ENCODE results near the gene SLAMF1.
A peak's percentile ranks its signal among the peaks of the same experiment; 100 is the strongest.
"Not testable (repeated sequence)": the region's sequence is repeated elsewhere in the genome, so short reads cannot be mapped to it uniquely, and the experiment has no call there.

Gene SLAMF1

GRCh38 chr1:160576390-160576789, 70.5 kb downstream of the SLAMF1 start:
- DNase-seq (ENCODE audit: insufficient read length, low spot score), result no peak
- TF ChIP-seq TAF1 (IDR thresholded peaks at IDR 0.05; ENCODE audit: low read depth, low read length) (no peak), POU2F2 (IDR thresholded peaks at IDR 0.05; ENCODE audit: low read depth, low read length) (no peak), PAX5 (IDR thresholded peaks at IDR 0.05; ENCODE audit: insufficient read depth, low read length, severe bottlenecking) (no peak), POLR2AphosphoS5 (IDR thresholded peaks at IDR 0.05; ENCODE audit: low read depth, low read length) (no peak), POLR2A (IDR thresholded peaks at IDR 0.05; ENCODE audit: low read depth, low read length) (no peak), SPI1 (IDR thresholded peaks at IDR 0.05; ENCODE audit: low read depth, low read length) (no peak)
- FAIRE-seq, result peak; percentile 92

GRCh38 chr1:160575112-160575664, 71.7 kb downstream of the SLAMF1 start:
- no peak for TF ChIP-seq POLR2AphosphoS5 (IDR thresholded peaks at IDR 0.05; ENCODE audit: low read depth, low read length)
- TF ChIP-seq SPI1 (IDR thresholded peaks at IDR 0.05; ENCODE audit: low read depth, low read length), result peak; percentile 28; the same call in 1 of the 2 replicates
- no peak for TF ChIP-seq TAF1 (IDR thresholded peaks at IDR 0.05; ENCODE audit: low read depth, low read length)
- TF ChIP-seq POU2F2 (IDR thresholded peaks at IDR 0.05; ENCODE audit: low read depth, low read length), result no peak
- 0 out of 2 replicates have a peak, but pooled peaks have one; percentile 53 for TF ChIP-seq POLR2A (IDR thresholded peaks at IDR 0.05; ENCODE audit: low read depth, low read length)
- TF ChIP-seq PAX5 (IDR thresholded peaks at IDR 0.05; ENCODE audit: insufficient read depth, low read length, severe bottlenecking), result no peak
- DNase-seq (ENCODE audit: insufficient read length, low spot score) (no peak), FAIRE-seq (peak; percentile 94)

- TF ChIP-seq POLR2AphosphoS5 (IDR thresholded peaks at IDR 0.05; ENCODE audit: low read depth, low read length) (no peak), PAX5 (IDR thresholded peaks at IDR 0.05; ENCODE audit: insufficient read depth, low read length, severe bottlenecking) (no peak), POU2F2 (IDR thresholded peaks at IDR 0.05; ENCODE audit: low read depth, low read length) (no peak), POLR2A (IDR thresholded peaks at IDR 0.05; ENCODE audit: low read depth, low read length) (no peak)
- DNase-seq (ENCODE audit: insufficient read length, low spot score), result no peak
- no peak for FAIRE-seq
These were observed 76.0 kb downstream of the SLAMF1 start for GRCh38 chr1:160570840-160571239.

- FAIRE-seq, result peak; percentile 91
These were observed 77.0 kb downstream of the SLAMF1 start for GRCh38 chr1:160569806-160570205.

GRCh38 chr1:160567858-160568682, 78.8 kb downstream of the SLAMF1 start:
- no peak for DNase-seq (ENCODE audit: insufficient read length, low spot score)
- FAIRE-seq, result peak; percentile 99

More at GRCh38 chr1:160569806-160570205, 77.0 kb downstream of the SLAMF1 start:
- TF ChIP-seq POLR2A (IDR thresholded peaks at IDR 0.05; ENCODE audit: low read depth, low read length) (no peak), PAX5 (IDR thresholded peaks at IDR 0.05; ENCODE audit: insufficient read depth, low read length, severe bottlenecking) (no peak), TAF1 (IDR thresholded peaks at IDR 0.05; ENCODE audit: low read depth, low read length) (no peak), POU2F2 (IDR thresholded peaks at IDR 0.05; ENCODE audit: low read depth, low read length) (no peak), POLR2AphosphoS5 (IDR thresholded peaks at IDR 0.05; ENCODE audit: low read depth, low read length) (no peak), SPI1 (IDR thresholded peaks at IDR 0.05; ENCODE audit: low read depth, low read length) (no peak)
- no peak for DNase-seq (ENCODE audit: insufficient read length, low spot score)

GRCh38 chr1:160567341-160567740, 79.5 kb downstream of the SLAMF1 start:
- FAIRE-seq, result peak; percentile 67
- TF ChIP-seq POLR2AphosphoS5 (IDR thresholded peaks at IDR 0.05; ENCODE audit: low read depth, low read length) (no peak), POLR2A (IDR thresholded peaks at IDR 0.05; ENCODE audit: low read depth, low read length) (no peak), SPI1 (IDR thresholded peaks at IDR 0.05; ENCODE audit: low read depth, low read length) (no peak), PAX5 (IDR thresholded peaks at IDR 0.05; ENCODE audit: insufficient read depth, low read length, severe bottlenecking) (no peak), TAF1 (IDR thresholded peaks at IDR 0.05; ENCODE audit: low read depth, low read length) (no peak), POU2F2 (IDR thresholded peaks at IDR 0.05; ENCODE audit: low read depth, low read length) (no peak)
- no peak for DNase-seq (ENCODE audit: insufficient read length, low spot score)

More at GRCh38 chr1:160567858-160568682, 78.8 kb downstream of the SLAMF1 start:
- TF ChIP-seq SPI1 (IDR thresholded peaks at IDR 0.05; ENCODE audit: low read depth, low read length) (no peak), POU2F2 (IDR thresholded peaks at IDR 0.05; ENCODE audit: low read depth, low read length) (no peak; the same call in 1 of the 2 replicates), PAX5 (IDR thresholded peaks at IDR 0.05; ENCODE audit: insufficient read depth, low read length, severe bottlenecking) (no peak), POLR2AphosphoS5 (IDR thresholded peaks at IDR 0.05; ENCODE audit: low read depth, low read length) (no peak), TAF1 (IDR thresholded peaks at IDR 0.05; ENCODE audit: low read depth, low read length) (peak; percentile 38; the same call in 1 of the 2 replicates), POLR2A (IDR thresholded peaks at IDR 0.05; ENCODE audit: low read depth, low read length) (peak; percentile 39; the same call in 1 of the 2 replicates)

GRCh38 chr1:160565564-160565963, 81.3 kb downstream of the SLAMF1 start:
- FAIRE-seq (no peak), DNase-seq (ENCODE audit: insufficient read length, low spot score) (no peak)
- TF ChIP-seq POU2F2 (IDR thresholded peaks at IDR 0.05; ENCODE audit: low read depth, low read length) (no peak), TAF1 (IDR thresholded peaks at IDR 0.05; ENCODE audit: low read depth, low read length) (no peak), PAX5 (IDR thresholded peaks at IDR 0.05; ENCODE audit: insufficient read depth, low read length, severe bottlenecking) (no peak), SPI1 (IDR thresholded peaks at IDR 0.05; ENCODE audit: low read depth, low read length) (no peak), POLR2A (IDR thresholded peaks at IDR 0.05; ENCODE audit: low read depth, low read length) (no peak)

- not testable (repeated sequence) for DNase-seq (ENCODE audit: insufficient read length, low spot score); FAIRE-seq
These were observed 83.6 kb downstream of the SLAMF1 start for GRCh38 chr1:160563230-160563629.

GRCh38 chr1:160562745-160563144, 84.1 kb downstream of the SLAMF1 start:
- FAIRE-seq; DNase-seq (ENCODE audit: insufficient read length, low spot score): not testable (repeated sequence)

- TF ChIP-seq TAF1 (IDR thresholded peaks at IDR 0.05; ENCODE audit: low read depth, low read length) (no peak), POU2F2 (IDR thresholded peaks at IDR 0.05; ENCODE audit: low read depth, low read length) (no peak), SPI1 (IDR thresholded peaks at IDR 0.05; ENCODE audit: low read depth, low read length) (no peak)
- no peak for DNase-seq (ENCODE audit: insufficient read length, low spot score)
- FAIRE-seq, result no peak
These were observed 86.0 kb downstream of the SLAMF1 start for GRCh38 chr1:160560806-160561205.

Measured in GM12891 (cell line).